ENCODE data around the gene MYO1C.
"Not testable (repeated sequence)": the region's sequence is repeated elsewhere in the genome, so short reads cannot be mapped to it uniquely, and the experiment has no call there.

MYO1C gene

DNA sequence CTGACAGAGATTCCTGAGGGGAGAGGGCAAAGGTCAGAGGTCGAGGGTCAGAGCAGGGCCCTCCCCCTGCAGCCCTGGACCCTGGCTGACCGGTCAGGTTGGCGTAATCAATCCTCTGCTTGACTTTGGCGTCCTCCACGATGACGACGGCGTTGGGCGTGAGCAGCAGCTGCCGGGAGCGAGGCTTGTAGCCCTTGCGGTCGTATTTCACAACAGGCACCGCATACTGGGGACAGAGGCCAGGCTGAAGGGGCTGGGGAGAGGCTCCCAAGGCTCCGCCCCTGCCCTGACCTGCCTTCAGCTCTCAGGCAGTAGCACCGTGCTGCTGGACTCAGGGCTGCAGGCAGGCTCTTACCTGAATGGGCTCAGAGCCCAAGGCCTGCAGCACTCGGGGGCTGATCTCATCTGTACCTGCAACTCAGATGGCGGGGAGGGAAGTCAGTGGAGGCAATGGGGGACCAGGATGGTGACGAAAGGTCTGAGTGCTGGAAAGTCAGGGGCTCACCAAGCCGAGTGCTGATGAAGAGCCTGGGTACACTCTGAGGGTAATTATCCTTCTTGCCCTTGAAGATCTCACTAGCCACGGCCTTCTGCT lies 24.5 kb downstream of the MYO1C start:
- DNase-seq (ENCODE audit: low read depth in 2 of 2, low spot score in 1 of 2): no peak

DNA sequence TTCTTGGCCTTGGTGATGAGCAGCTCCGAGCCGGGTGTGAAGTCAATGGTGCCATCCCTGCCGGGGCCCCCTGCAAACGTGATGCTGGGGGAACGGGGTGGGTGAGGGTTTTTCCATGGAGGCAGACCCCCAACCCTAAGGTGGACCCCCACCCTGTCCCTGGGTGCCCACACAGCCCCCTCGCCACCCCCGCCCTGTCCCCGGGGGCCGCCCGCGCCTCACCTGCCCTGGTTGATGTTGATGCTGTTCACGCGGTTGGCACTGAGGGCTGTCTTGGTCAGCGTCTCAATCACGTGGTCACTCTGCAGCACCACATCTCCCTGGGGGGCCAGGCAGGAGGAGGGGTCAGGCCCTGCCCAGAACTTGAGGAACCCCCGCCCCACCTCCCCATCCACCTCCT lies 25.2 kb downstream of the MYO1C start:
- no peak for DNase-seq (ENCODE audit: low read depth in 2 of 2, low spot score in 1 of 2)

DNA sequence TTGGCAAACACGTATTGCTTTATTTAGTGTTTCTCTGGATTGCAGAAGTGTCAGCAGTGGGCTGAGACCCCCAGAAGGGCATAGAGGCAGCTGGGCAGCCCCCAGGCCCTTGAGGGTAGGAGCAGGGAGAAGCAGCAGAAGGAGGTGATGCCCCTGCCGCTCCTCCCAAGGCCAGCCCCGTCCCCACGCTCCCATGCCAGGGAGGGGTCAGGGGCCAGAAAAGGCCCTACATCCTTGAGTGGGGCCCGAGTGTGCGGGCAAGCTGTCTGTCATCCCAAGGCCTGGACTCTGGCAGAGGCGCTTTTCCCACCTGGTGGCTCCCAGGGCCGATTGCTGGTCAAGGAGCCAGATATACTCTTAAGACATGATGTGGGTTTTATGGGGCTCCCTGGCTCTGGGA lies 28.3 kb downstream of the MYO1C start:
- no peak for DNase-seq (ENCODE audit: low read depth in 2 of 2, low spot score in 1 of 2)

DNA sequence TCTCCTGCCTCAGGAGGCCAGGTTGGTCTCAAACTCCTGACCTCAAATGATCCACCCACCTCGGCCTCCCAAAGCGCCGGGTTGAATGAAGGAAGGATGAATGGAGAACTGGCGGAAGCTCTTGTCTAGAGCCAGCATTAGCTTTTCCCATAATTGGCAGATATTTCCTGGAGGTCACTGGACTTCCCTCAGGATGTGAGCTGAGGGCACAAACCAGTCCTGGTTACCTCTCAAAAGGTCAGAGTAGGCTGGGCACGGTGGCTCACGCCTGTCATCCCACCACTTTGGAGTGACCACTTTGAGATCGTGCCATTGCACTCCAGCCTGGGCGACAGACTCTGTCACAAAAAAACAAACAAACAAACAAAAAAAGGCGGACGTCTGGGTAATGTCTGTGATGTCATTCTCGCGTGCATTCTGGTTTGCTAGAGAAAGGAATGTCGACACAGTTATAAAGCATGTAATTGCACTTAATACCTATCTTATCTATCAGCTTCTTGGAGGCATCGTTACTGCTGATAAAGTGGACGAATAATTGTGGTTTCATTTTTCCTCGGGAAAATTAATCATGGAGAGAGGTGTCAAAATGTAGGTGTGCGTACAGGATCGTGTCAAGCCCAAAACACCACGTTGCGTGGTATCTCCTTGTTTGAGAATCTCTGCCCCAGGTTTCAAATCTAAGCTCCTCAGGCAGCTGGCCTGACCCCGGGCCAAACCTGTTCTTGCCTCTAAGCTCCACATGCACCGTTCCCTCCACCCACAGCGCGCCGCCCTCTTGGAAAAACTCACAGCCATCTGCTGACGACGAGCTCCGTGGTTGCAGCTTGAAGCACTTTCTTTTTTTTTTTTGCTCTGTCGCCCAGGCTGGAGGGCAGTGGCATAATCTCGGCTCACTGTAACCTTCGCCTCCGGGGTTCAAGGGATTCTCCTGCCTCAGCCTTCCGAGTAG lies 30.0 kb downstream of the MYO1C start:
- DNase-seq (ENCODE audit: low read depth in 2 of 2, low spot score in 1 of 2): no peak

DNA sequence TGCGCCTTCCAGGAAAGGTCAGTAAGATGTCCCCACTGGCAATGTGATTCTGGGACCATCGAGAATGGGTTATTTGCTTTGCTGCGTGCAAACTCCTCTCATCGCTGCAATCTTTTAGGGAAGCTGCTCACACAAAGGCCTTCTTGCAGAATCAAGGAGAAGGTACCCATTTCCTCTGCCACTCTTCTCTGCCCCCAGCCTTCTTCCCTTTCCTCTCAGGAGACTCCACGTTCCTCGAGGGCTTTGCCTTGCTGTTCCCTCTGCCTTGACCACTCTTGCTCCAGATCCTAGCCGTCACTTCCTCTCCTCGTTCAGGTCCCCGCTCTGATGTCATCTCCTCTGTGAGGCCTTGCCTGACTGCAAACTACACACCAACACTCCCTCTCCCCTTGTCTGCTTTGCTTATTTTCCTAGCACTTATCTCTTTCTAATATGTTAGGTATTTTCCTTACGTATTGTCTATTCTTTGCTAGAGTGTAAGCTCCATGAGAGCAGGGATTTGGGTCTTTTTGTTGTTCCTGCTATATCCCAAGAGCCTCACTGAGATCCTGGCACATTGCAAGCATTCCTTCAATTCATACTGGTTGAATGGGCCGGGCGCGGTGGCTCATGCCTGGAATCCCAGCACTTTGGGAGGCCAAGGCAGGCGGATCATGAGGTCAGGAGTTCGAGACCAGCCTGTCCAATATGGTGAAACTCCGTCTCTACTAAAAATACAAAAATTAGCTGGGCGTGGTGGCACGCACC lies 31.1 kb downstream of the MYO1C start:
- DNase-seq (ENCODE audit: low read depth in 2 of 2, low spot score in 1 of 2): no peak

DNA sequence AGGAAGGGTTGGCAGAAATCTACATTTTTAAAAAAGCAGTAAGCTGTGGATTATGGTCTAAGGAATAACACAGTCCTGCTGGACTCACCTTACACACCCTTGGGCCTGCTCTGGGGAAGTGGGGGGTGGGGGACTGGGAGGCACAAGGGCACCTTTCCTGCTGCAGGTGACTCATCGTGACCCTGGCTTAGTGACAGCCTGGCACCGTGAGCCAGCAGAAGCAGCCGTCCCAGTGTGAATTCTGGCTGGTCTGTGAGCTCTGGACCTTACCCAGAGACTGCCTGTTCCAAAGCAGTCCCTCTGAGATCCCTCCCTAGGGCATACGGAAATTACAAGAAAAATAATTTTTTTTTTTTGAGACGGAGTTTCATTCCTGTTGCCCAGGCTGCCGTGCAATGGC lies 32.3 kb downstream of the MYO1C start:
- DNase-seq (ENCODE audit: low read depth in 2 of 2, low spot score in 1 of 2): no peak

DNA sequence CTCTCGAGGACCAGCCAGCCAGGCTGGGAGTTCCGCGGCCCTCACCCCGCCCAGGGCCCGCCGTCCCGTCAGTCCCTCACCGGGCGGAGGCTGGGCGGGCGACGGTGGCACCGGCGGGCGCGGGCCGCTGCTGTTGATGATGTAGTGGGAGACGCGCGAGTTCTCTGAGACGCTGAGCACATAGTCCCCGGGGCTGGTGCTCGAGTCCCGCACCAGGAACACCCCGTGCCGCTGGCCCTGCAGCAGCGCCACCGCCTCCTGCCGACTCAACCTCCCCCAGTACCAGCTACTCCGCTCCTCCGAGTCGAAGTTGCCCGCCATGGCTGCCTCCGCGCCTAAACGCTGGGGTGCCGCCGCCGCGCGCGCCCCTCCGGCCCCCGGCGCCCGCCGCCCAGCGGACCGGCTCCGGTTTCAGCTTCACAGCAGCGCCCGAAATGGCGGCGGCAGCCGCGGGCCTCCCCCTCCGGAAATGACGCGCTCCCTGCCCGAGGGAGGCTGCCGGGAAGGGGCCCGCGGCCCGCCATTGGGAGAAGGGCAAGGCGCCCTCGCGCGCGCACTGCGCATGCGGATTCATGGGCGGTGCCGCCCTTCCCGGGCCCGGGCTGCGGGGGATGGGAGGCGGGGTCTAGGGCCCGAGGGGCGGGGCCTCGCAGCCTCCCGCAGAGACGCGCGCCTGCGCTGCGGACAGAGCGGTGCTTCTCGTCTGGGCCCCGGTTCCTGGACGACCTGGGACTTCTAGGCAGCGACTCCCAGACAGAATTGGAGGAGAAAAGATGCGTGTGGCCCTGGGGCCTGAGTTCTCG lies 36.5 kb downstream of the MYO1C start, which contains the start of gene CRK:
CRK (minus strand) TSS at position 436 of the 803 bp plus-strand sequence; CDS start at position 321, 115 bp downstream.
- peak; percentile 94 to 98 for DNase-seq (ENCODE audit: low read depth in 2 of 2, low spot score in 1 of 2)

DNA sequence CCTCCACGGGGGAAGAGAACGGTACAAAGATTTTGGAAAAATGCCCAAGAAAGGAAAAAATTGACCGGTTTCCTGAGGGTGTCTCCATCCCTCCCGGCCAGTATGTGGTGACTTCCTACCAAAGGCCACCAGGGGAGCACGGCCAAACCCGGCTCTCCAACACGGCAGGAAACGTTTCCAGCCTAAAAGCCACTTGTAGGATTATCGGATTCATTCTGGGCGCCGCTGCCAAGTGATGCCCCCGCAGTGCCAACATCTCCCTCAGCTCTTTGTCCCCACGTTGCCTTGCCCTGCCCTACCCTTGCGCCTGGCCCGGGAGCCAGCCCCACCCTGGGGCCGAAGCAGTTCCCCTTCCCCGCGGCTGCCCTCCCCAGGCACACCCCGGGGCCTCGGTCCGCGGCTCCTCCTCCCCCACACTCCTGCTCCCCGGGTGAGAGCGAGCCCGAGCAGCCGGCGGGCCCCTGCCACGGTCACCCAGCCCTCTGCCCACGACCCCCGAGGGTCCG lies 37.1 kb downstream of the MYO1C start:
- peak in 1 of 2 donors; percentile 17 for DNase-seq (ENCODE audit: low read depth in 2 of 2, low spot score in 1 of 2)

DNA sequence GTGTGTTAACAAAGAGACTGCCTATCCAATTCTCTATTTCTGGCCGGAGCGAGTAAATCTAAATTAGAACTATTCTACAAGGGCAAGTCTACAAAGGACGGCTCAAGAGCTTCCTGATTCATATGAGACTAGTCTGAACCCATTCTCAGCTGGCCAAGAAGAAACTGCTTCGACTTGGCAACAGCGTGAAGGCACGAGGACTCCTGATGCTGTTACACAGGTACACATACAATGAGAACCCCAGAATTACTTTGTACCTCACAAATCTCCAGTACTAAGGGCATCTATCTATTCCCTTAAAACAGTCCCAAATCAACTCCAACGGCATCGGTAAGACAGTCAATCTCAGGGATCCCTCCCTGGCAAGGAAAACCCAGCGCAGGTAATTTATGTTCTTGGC lies 37.9 kb downstream of the MYO1C start:
- no peak for DNase-seq (ENCODE audit: low read depth in 2 of 2, low spot score in 1 of 2)

DNA sequence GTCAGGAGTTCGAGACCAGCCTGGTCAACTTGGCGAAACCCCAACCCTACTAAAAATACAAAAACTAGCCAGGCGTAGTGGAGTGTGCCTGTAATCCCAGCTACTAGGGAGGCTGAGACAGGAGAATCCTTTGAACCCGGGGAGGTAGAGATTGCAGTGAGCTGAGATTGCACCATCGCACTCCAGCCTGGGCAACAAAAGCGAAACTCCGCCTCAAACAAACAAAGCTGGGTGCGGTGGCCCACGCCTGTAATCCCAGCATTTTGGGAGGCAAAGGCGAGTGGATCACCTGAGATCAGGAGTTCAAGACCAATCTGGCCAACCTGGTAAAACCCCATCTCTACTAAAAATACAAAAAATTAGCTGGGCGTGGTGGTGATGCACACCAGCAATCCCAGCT lies 38.8 kb downstream of the MYO1C start:
- not testable (repeated sequence) for DNase-seq (ENCODE audit: low read depth in 2 of 2, low spot score in 1 of 2)

DNA sequence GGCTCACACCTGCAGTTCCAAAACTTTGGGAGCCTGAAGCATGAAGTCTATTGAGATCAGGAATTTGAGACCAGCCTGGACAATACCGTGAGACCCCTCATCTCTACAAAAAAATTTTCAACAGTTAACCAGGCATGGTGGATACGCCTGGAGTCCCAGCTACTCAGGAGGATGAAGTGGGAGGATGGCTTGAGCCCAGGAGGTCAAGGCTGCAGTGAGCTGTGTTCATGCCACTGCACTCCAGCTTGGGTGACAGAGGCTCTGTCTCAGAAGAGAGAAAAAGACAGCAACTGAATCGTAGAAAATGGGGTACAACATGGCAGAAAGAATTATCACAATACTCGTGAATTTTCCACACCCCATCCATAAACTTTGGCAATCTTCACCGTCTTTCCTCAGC lies 39.6 kb downstream of the MYO1C start:
- no peak for DNase-seq (ENCODE audit: low read depth in 2 of 2, low spot score in 1 of 2)

DNA sequence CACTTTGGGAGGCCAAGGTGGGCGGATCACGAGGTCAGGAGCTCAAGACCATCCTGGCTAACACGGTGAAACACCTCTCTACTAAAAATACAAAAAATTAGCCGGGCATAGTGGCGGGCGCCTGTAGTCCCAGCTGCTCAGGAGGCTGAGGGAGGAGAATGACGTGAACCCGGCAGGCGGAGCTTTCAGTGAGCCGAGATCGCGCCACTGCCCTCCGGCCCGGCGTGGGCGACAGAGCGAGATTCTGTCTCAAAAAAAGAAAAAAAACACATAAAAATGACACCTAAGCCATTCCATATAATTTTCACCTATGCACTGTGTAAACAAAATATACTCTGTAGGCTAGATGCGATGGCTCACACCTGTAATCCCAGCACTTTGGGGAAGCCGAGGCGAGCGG lies 42.2 kb downstream of the MYO1C start:
- DNase-seq (ENCODE audit: low read depth in 2 of 2, low spot score in 1 of 2): not testable (repeated sequence)

DNA sequence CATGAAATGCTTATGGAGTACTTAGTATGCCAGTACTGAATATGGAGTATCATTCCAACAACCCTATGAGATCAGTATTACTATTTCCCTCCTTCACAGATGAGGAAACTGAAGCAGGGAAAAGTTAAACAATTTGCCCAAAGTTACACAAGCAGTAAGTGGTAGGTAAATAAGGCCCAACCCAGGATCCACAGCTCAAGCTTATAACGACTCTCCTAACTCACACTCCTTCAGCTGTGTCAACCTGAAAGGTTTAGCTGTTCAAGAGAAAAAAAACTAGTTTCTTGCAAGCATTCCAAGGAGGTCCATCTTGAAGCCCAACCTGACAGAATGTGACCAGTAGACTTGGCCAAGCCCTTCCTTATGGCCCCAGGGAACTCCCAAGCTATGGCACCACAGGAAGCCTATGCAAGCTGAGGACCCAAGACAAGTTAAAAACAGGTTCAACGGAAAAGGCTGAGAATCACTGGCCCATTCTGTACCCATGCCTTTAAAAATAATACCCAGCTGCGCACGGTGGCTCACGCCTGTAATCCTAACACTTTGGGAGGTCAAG lies 43.0 kb downstream of the MYO1C start:
- no peak for DNase-seq (ENCODE audit: low read depth in 2 of 2, low spot score in 1 of 2)

DNA sequence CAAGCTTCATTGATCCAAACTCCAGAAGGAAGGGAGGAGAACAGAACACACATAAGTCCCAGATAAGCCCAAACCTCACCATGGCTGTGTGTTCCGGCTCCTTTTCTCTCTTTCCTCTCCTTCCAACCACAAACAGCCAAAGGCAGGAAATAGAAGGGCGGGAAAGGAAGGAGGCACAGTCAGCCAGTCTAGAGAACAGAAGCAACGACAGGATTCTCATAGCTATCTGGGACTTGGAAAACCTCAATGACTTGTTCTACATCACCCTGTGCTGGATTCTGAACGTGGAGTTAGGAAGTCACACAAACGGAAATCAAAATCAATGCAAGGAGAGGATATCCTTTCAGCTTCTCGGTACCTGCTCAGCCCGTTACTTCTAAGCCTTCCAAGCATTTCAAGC lies 45.4 kb downstream of the MYO1C start:
- DNase-seq (ENCODE audit: low read depth in 2 of 2, low spot score in 1 of 2): no peak

DNA sequence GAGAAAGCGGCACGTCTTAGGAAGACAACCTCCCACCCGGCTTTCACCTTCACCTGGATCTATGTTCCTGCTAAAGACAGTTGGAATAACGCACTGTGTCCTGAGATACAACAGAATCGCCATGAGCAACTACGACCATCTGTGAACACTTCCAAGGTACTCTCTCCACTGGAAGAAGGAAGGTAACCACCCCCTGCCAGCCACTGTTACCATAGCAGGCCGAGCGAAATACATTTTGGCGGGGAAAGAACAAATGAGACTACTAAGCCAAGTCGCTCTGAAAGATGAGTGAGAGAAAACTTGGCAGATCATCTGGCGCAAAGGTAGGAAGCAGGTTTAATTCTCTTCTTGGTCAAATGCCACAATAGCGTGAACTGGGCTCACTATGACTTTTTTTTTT lies 46.3 kb downstream of the MYO1C start:
- DNase-seq (ENCODE audit: low read depth in 2 of 2, low spot score in 1 of 2): no peak

DNA sequence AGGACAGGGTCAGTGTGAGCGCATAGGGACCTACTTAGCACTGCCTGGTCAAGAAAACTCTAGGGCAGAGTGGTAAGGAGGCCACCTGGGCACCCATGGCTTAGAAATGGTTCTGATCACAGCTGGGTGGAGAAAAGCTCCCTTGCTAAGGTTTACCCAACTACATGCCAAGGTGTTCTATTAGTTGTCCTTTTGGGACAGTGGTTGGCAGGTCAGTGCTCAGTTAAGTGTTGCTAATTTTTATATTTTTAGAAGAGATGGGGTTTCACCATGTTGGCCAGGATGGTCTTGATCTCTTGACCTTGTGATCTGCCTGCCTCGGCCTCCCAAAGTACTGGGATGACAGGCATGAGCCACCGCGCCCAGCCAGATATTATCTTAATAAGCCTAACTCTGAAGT lies 46.8 kb downstream of the MYO1C start:
- not testable (repeated sequence) for DNase-seq (ENCODE audit: low read depth in 2 of 2, low spot score in 1 of 2)

DNA sequence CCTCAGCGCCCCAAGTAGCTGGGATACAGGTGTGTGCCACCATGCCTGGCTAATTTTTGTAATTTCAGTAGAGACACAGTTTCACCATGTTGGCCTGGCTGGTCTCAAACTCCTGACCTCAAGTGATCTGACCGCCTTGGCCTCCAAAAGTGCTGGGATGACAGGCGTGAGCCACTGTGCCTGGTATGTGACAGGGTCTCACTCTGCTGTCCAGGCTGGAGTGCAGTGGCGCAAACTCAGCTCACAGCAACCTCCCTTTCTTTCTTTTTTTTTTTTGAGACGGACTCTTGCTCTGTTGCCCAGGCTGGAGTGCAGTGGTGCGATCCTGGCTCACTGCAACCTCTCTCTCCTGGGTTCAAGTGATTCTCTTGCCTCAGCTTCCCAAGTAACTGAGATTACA lies 49.8 kb downstream of the MYO1C start:
- not testable (repeated sequence) for DNase-seq (ENCODE audit: low read depth in 2 of 2, low spot score in 1 of 2)

DNA sequence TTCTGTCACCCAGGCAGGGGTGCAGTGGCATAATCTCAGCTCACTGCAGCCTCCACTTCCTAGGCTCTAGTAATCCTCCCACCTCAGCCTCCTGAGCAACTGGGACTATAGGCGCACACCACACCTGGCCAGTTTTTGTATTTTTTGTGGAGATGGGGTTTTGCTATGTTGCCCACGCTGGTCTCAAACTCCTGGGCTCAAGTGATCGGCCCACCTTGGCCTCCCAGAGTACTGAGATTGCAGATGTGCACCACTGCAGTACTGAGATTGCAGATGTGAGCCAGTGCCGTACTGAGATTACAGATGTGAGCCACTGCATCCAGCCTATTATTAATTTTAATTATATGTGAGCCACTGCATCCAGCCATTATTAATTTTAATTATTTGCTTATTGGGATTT lies 50.3 kb downstream of the MYO1C start:
- no peak for DNase-seq (ENCODE audit: low read depth in 2 of 2, low spot score in 1 of 2)

DNA sequence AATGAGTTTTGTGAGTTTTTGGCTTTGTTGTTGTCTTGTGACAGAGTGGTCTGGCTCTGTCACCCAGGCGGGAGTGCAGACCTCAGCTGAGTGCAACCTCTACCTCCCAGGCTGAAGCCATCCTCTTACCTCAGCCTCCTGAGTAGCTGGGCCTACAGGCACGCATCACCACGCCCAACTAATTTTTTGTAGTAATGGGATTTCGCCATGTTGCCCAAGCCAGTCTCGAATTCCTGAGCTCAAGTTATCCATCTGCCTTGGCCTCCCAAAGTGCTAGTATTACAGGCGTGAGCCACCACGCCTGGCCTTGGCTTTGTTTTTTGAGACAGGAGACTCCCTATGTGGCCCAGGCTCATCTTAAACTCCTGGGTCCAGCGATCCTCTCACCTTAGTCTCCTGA lies 51.6 kb downstream of the MYO1C start:
- DNase-seq (ENCODE audit: low read depth in 2 of 2, low spot score in 1 of 2): no peak

DNA sequence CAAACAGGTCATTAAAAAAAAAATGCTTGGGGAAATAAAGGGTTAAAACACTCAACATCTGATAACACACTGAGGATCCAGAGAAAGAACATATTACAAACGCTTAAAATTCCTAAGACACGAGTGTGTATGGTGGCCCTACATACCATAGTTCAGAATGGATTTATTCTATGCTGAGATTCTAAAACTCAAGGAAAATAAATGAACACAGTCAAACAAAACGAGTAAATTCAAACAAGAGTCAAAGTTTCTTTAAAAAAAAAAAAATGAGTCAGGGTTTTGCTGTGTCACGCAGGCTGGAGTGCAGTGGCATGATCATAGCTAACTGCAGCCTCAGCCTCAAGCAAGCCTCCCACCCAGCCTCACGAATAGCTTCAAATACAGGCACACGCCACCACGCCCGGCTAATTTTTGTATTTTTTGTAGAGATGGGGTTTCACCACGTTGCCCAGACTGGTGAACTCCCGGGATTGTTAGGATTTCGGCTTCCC lies 53.8 kb downstream of the MYO1C start:
- DNase-seq (ENCODE audit: low read depth in 2 of 2, low spot score in 1 of 2): no peak
